Naive thymus-derived CD8-positive, alpha-beta T cell (primary cell): Measurements from ENCODE around the gene MBD2. TPM values are rescaled to one million over a fixed set of nuclear protein-coding genes. Genes with fewer than 3 reads are reported as not detected.
"Not testable (repeated sequence)": the region's sequence is repeated elsewhere in the genome, so short reads cannot be mapped to it uniquely, and the experiment has no call there.

Experiments
- ATAC-seq, 2 donors: fragments of 150-1000 bp; cut with Tn5 transposase in 1 of 2; sonication (Bioruptor Pico), chemical (Tn5 transposase) in 1 of 2; 1 replicate in 1 of 2; 2 replicates in 1 of 2; pipeline ENCODE4 v1.10.0; 2021; ENCODE audit warnings: mild to moderate bottlenecking in 2 of 2, moderate library complexity in 2 of 2
- POLR2A ChIA-PET: fragments of 350-600 bp; sonication (Branson Sonifier 250); formaldehyde crosslinking; loops from one replicate; lab custom pipeline; 2021; ENCODE audit warnings: antibody characterized with exemption; lab: Charles Lee
- DNase-seq, 10 donors: peaks; one replicate each; pipeline versions ENCODE4 v3.0.0 to v3.0.0-alpha.2; 2020 to 2022
- H3K27ac Mint-ChIP-seq, 10 donors: one replicate each; pipeline ENCODE4 v1.8.0; 2020 to 2022; ENCODE audit warnings: mild to moderate bottlenecking in 10 of 10, mixed read lengths in 10 of 10, moderate library complexity in 4 of 10, inconsistent platforms in 1 of 10
- H3K27me3 Mint-ChIP-seq, 5 donors: one replicate each; pipeline ENCODE4 v1.8.0; 2021 to 2022; ENCODE audit warnings: mixed read lengths in 5 of 5
- H3K36me3 Mint-ChIP-seq, 3 donors: one replicate each; pipeline ENCODE4 v1.8.0; 2020 to 2022; ENCODE audit warnings: mixed read lengths in 3 of 3, mild to moderate bottlenecking in 2 of 3, inconsistent platforms in 1 of 3
- H3K4me1 Mint-ChIP-seq, 4 donors: one replicate each; pipeline ENCODE4 v1.8.0; 2021 to 2022; ENCODE audit warnings: mixed read lengths in 4 of 4
- H3K4me3 Mint-ChIP-seq, 10 donors: one replicate each; pipeline ENCODE4 v1.8.0; 2020 to 2022; ENCODE audit warnings: mild to moderate bottlenecking in 10 of 10, mixed read lengths in 10 of 10, moderate library complexity in 6 of 10, inconsistent platforms in 1 of 10
- H3K9me3 Mint-ChIP-seq, 9 donors: one replicate each; pipeline ENCODE4 v1.8.0; 2020 to 2022; ENCODE audit warnings: mixed read lengths in 9 of 9, mild to moderate bottlenecking in 3 of 9, inconsistent platforms in 1 of 9, moderate library complexity in 1 of 9
- polyA plus RNA-seq, 3 donors: library from polyadenylated mRNA; unstranded; fragments of 300-500 nt; fragmentation: Illumina TruSeq; gene quantifications; one replicate each; pipeline ENCODE4 v1.2.3, GENCODE V29; 2021
- total RNA-seq, 8 experiments: library from RNA in 2 of 8; stranded (reverse) in 2 of 8; gene quantifications; one replicate each; pipeline ENCODE4 v1.2.3 and lab custom pipeline; 2021 to 2026

Gene MBD2
- total and polyA plus RNA-seq, 5 experiments from 2014 or later = 6.3 to 85.1 (median 21.1) TPM

DNA sequence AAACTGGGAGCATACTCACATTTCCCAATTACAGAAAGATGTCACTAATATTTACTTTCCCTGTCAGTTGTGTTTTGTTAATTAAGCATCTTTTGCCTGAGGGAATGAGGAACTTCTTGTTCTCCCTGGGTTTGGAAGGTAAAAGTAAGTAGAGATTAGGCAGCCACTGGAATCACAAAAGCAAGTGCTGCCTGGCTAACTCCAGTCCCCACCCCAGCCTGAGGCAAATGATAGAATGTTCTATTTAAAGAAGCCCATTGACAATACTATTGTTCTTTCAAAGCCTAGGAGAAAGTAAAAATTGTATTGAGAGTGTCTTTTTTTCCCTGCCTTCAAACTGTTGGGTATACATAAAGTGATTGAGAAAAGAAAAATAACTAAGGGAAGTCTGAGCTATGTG, 93.8 kb downstream of the MBD2 start:
- Mint-ChIP-seq H3K4me1 (no peaks in the 10 kb centered on the region), H3K27me3 (no peaks in the 10 kb centered on the region), H3K36me3 (peaks cover 0 to 2% (median 0%) of the 10 kb centered on the region in 3 donors), H3K4me3 (no peak overlapping the region), H3K27ac (no peak overlapping the region), H3K9me3 (no peaks in the 10 kb centered on the region)
- POLR2A ChIA-PET = no interaction called here
- ATAC-seq (no peak), DNase-seq (no peak)

DNA sequence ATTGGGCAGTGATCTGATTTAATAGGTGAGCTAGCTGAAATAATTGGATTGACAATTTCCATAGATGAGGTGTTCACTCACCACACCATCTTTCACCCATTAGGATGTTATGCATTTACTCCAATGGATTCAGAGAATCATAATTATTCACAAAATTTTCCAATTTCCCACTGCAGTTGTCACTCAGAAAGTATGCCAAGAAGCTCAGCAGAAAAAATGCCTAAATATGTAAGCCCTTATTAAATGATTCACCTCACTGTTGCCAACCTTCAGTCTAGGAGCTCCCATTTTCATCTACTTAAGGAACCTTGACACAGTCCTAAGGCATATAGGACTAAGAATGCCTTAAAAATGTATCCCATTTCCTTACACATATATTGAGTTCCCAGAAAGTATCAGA, 94.3 kb downstream of the MBD2 start:
- no peaks in the 10 kb centered on the region for H3K27me3 Mint-ChIP-seq
- peaks cover 0 to 2% (median 0%) of the 10 kb centered on the region in 3 donors for H3K36me3 Mint-ChIP-seq
- H3K27ac Mint-ChIP-seq = no peak overlapping the region
- no peak for ATAC-seq
- POLR2A ChIA-PET = no interaction called here
- no peaks in the 10 kb centered on the region for H3K4me1 Mint-ChIP-seq
- H3K9me3 Mint-ChIP-seq = no peaks in the 10 kb centered on the region
- no peak overlapping the region for H3K4me3 Mint-ChIP-seq
- no peak for DNase-seq

DNA sequence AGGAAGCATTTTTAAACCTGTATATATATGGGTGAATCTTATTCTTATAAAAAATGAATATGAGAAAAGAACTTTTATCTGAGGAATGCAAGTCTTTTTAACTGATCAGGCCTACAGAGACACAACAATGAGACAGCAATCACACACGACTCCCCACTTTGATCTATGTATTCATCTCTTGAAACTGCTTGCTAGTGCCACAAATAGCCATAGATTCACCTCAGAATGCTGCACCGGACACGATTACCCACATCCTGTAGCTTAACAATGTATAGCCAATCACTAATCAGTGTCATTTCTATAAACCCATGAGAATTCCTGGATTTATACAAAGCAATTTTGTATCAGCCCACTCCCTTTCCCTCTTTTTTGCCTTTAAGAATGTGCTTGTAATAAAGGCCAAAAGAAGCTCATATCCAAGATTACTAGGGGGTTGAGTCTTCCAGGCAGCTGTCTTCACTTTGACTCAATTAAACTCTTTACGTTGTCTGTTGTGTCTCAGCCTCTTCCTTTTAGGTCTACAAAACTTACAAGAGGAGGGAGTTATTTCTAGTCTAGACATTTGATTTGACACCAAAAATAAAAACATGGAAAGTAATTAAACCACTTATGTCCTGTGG, 94.9 kb downstream of the MBD2 start:
- POLR2A ChIA-PET = no interaction called here
- Mint-ChIP-seq H3K4me1 (no peaks in the 10 kb centered on the region), H3K27ac (no peak overlapping the region)

DNA sequence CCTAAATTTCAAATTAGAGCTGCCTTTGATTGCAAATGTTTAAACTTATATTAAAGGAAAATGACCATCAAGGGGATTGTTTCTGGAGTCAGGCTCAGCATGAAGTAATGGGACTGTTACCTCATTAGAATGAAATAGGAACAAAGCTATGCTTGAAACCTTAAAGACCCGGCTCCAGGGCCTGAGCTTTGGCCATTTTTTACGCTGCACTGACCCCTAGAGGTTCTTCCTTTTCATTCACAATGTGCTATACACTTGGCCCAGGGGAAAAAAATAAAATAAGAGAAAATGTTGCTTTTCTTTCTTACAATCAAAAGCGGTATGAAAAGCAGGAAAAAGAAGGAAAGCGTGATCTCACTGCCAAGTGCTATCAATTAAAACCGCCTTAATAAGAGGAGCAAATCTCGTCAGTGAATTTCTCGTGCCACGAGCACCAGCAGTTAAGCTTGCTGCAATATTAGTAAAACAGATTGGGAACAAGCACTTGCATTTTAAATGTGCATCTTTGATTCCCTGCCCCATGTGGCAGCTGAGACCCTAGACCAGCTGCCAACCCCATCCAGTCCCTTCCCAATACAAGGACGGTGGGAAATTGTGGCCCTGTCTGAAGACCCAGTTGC, 96.6 kb downstream of the MBD2 start:
- no peak for ATAC-seq
- POLR2A ChIA-PET = no interaction called here
- H3K4me1 Mint-ChIP-seq = no peaks in the 10 kb centered on the region
- no peaks in the 10 kb centered on the region for H3K9me3 Mint-ChIP-seq
- H3K4me3 Mint-ChIP-seq = no peak overlapping the region
- H3K27ac Mint-ChIP-seq = no peak overlapping the region
- no peaks in the 10 kb centered on the region for H3K27me3 Mint-ChIP-seq
- peaks cover 0 to 2% (median 0%) of the 10 kb centered on the region in 3 donors for H3K36me3 Mint-ChIP-seq
- DNase-seq = no peak

More for the DNA sequence above, 94.9 kb downstream of the MBD2 start:
- peaks cover 0 to 2% (median 0%) of the 10 kb centered on the region in 3 donors for H3K36me3 Mint-ChIP-seq
- no peak overlapping the region for H3K4me3 Mint-ChIP-seq
- H3K27me3 Mint-ChIP-seq = no peaks in the 10 kb centered on the region
- DNase-seq (no peak), ATAC-seq (no peak)
- H3K9me3 Mint-ChIP-seq = no peaks in the 10 kb centered on the region

DNA sequence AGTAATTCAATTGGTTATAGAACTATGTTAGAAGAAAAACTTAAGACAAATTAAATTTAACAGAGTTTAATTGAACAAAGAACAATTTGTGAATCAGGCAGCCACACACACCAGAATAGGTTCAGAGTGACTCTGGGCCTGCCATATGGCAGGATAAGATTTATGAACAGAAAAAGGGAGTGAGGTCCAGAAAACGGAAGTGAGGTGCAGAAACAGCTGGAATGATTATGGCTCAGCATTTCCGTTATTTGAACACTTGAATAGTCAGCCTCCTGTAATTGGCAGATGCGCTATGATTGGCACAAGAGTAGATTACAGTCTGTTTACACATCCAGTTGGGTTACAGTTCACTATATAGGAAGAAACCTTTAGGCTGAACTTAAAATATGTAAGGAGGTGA, 99.0 kb downstream of the MBD2 start:
- no peaks in the 10 kb centered on the region for H3K36me3 Mint-ChIP-seq
- ATAC-seq (no peak), DNase-seq (no peak)
- no peak overlapping the region for H3K27ac Mint-ChIP-seq
- no peaks in the 10 kb centered on the region for H3K27me3 Mint-ChIP-seq
- POLR2A ChIA-PET = no interaction called here
- H3K4me1 Mint-ChIP-seq = no peaks in the 10 kb centered on the region
- no peak overlapping the region for H3K4me3 Mint-ChIP-seq
- no peaks in the 10 kb centered on the region for H3K9me3 Mint-ChIP-seq

DNA sequence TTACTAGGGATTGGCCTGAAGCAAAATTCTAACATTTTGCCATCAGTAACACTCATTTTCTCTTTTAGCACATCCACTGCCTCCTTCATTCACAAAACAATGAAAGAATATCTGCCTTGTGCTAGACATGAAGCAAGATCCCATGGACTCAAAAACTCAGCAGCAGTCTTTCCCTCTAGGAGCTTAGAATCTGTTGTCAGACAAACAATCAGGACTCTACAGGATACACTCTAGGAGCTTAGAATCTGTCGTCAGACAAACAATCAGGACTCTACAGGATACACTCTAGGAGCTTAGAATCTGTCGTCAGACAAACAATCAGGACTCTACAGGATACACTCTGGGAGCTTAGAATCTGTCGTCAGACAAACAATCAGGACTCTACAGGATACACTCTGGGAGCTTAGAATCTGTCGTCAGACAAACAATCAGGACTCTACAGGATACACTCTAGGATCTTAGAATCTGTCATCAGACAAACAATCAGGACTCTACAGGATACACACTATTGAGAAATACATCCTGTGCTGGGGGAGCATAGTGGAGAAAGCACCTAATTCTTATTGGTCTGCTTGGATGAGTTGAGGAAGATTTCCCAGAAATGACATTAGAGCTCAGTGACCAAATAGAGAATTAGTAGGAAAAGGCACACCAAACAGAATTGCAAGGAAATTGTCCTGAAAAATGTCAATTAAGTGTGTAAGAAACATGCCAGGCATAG, 100.6 kb downstream of the MBD2 start:
- POLR2A ChIA-PET, H3K36me3 Mint-ChIP-seq, H3K27me3 Mint-ChIP-seq, H3K27ac Mint-ChIP-seq, DNase-seq, ATAC-seq, H3K4me1 Mint-ChIP-seq, H3K9me3 Mint-ChIP-seq, H3K4me3 Mint-ChIP-seq: not testable (repeated sequence)

DNA sequence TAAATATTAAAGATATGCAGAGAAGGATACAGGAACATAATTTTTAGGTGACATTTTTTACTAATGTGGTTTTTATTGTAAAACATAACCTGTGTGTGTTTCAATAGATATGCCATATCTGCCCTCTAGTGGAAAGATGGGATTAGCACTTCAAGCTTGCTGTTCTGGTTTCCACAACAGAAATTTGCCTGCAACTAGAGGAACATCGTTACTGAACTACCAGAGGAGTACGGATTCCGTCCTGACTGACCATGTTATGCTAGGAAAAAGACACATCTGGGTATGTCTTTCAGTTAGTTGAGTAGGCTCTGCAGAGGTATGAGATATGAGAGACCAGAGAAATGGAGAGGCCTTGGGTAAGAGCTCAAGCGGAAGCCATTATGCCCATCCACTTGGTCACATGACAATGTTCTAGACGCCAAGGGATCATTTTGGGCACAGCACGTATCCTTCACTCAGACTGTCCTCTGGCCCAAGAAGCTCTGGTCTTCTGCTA, 104.9 kb downstream of the MBD2 start:
- peak in 3 of 10 donors; percentile 31 to 41 (median 37) for DNase-seq
- Mint-ChIP-seq H3K4me3 (peak overlapping the region in 7 of 10 donors; percentile 11 to 78 (median 46)), H3K9me3 (no peaks in the 10 kb centered on the region), H3K27ac (no peak overlapping the region), H3K36me3 (no peaks in the 10 kb centered on the region), H3K4me1 (peaks cover 2 to 7% (median 2%) of the 10 kb centered on the region in 4 donors), H3K27me3 (peaks cover 3 to 23% (median 7%) of the 10 kb centered on the region in 5 donors)
- POLR2A ChIA-PET = no interaction called here
- ATAC-seq = peak in 1 of 2 donors; percentile 44

DNA sequence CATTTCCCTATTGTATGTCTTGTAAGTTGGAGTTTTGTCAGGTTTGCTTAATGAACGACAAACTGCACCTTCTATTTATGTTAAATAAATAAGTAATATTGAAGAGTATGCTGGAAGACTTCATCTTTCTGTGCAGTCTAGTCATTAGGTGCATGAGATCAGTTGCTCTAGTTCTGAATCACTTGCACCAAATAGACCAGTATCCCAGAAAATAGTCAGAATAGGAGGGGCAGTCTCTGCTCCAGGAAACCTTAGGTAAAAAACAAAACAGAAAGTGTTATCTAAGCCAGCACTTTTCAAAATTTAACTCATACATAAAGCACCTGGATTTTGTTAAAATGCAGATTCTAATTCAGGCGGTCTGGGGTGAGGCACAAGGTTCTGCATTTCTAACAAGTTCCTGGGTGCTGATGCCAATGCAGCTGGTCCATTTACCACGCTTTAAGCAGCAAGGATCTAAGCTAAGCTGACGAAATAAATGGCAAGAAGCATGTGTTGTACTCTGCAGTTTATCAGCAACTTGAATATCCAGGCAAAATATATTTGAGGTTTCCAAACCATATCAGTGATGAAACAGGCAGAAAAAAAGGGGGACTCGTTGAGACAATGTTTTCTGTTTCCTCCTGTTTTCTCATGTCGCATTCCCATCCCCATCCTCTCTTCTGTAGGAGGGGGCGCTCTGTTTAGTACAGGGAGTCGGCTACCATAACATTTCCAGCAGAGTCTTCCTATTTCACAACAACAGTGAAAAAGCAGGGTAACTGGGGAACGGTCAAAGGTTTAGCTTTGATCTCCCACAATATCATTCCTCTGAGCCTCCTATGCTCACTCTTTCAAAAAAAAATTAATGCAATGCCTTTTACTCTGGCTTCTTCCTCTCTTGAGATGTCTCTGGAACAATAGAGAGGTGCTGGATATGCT, 106.4 kb downstream of the MBD2 start:
- Mint-ChIP-seq H3K4me1 (peaks cover 2 to 7% (median 2%) of the 10 kb centered on the region in 4 donors), H3K9me3 (no peaks in the 10 kb centered on the region), H3K27me3 (peaks cover 5 to 37% (median 11%) of the 10 kb centered on the region in 5 donors), H3K4me3 (no peak overlapping the region), H3K36me3 (no peaks in the 10 kb centered on the region), H3K27ac (no peak overlapping the region)
- POLR2A ChIA-PET = no interaction called here
- DNase-seq (no peak), ATAC-seq (no peak)

DNA sequence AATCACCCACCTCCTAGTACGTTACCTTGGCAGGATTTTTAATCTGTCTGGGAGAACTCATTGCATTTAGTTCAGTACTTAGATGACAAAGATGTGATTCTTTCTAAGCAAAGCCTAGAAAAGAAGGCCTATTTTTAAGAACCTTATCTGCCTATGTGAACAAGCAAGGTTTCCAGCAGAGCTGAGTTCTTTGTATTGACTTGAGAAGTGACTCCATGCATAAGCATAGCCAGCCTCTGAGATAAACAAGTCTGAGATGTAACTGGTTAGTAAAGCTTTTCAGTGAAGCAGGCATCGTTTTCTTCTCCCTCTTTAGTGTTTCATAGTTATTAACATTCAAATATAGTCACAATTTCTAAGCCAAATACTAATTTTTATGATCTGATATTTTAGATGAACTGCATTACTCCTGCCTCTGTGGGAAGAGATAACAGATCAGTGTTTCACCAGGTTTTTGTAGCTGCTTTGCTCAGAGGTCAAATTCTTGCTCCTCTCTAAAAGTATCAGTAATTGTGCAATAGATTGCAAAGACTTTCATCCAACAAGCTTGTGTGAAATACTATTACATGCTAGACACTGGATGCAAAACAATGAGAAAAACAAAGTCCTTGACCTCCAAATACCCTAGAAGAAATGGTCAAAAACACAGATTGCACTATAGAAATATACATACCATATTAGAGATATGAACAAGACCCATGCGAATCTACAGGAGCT, 107.8 kb downstream of the MBD2 start:
- POLR2A ChIA-PET = no interaction called here
- H3K27ac Mint-ChIP-seq = no peak overlapping the region
- H3K36me3 Mint-ChIP-seq = no peaks in the 10 kb centered on the region
- ATAC-seq (no peak), DNase-seq (no peak)
- H3K27me3 Mint-ChIP-seq = peaks cover 8 to 46% (median 17%) of the 10 kb centered on the region in 5 donors
- H3K4me1 Mint-ChIP-seq = peaks cover 2 to 7% (median 2%) of the 10 kb centered on the region in 4 donors
- no peak overlapping the region for H3K4me3 Mint-ChIP-seq
- no peaks in the 10 kb centered on the region for H3K9me3 Mint-ChIP-seq

DNA sequence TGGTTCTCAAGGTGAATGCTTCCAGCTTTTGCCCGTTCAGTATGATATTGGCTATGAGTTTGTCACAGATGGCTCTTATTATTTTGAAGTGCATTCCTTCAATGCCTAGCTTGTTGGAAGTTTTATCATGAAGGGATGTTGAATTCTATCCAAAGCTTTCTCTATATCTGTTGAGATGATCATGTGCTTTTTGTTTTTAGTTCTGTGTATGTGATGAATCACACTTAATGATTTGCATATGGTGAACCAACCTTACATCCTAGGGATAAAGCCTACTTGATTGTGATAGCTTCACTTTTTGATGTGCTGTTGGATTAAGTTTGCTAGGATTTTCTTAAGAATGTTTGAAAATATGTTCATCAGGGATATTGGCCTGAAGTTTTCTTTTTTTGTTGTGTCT, 112.1 kb downstream of the MBD2 start:
- no peaks in the 10 kb centered on the region for H3K4me1 Mint-ChIP-seq
- POLR2A ChIA-PET = no interaction called here
- ATAC-seq (no peak), DNase-seq (no peak)
- no peak overlapping the region for H3K27ac Mint-ChIP-seq
- no peak overlapping the region for H3K4me3 Mint-ChIP-seq
- H3K27me3 Mint-ChIP-seq = peaks cover 13 to 37% (median 18%) of the 10 kb centered on the region in 5 donors
- H3K36me3 Mint-ChIP-seq = no peaks in the 10 kb centered on the region
- H3K9me3 Mint-ChIP-seq = no peaks in the 10 kb centered on the region

DNA sequence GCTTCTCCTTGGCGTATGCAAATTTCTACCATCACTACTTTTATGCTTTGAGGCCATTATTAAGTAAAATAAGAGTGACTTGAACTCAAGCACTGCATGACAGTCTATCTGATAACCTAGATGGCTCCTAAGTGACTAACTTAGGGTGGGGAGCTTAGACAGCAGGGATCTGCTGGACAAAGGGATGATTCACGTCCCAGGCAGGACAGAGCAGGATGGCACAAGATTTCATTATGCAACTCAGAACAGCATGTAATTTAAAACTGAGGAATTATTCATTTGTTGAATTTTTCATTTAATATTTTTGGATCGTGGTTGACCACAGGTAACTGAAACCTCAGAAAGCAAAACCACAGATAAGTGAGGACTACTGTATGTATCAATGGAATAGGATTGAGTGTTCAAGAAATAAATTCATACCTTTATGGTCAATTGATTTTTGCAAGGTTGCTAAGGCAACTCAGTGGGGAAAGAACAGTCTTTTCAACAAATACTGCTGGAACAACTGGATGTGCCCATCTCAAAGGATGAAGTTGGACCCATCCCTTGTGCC, 115.3 kb downstream of the MBD2 start:
- no peaks in the 10 kb centered on the region for H3K36me3 Mint-ChIP-seq
- H3K4me1 Mint-ChIP-seq = no peaks in the 10 kb centered on the region
- H3K27me3 Mint-ChIP-seq = peaks cover 3 to 19% (median 10%) of the 10 kb centered on the region in 5 donors
- no peak overlapping the region for H3K4me3 Mint-ChIP-seq
- H3K9me3 Mint-ChIP-seq = no peaks in the 10 kb centered on the region
- DNase-seq (no peak), ATAC-seq (no peak)
- no peak overlapping the region for H3K27ac Mint-ChIP-seq
- POLR2A ChIA-PET = no interaction called here

DNA sequence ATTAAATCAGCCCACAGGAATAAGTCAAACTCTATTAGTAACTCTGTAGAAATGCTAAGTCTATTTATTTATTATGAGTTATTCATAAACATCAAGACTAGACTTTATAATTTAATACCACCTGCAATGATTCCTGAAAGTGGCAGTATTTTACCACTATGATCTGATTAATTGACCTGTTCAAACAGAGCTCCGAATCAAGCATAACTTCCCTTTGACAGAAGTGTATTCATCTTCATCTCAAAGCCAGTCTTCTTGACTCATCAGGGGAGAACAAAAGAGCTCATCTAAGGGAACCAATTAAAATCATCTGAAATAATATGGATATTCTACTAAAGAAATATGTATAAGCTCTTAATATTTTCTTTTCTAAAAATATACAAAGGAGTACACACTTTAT, 122.3 kb downstream of the MBD2 start:
- H3K4me1 Mint-ChIP-seq = peaks cover 0 to 2% (median 0%) of the 10 kb centered on the region in 4 donors
- no peak for DNase-seq
- peaks cover 0 to 29% (median 10%) of the 10 kb centered on the region in 9 donors for H3K9me3 Mint-ChIP-seq
- H3K4me3 Mint-ChIP-seq = no peak overlapping the region
- POLR2A ChIA-PET = no interaction called here
- no peak for ATAC-seq
- H3K27me3 Mint-ChIP-seq = peaks cover 0 to 18% (median 5%) of the 10 kb centered on the region in 5 donors
- peaks cover 0 to 13% (median 4%) of the 10 kb centered on the region in 3 donors for H3K36me3 Mint-ChIP-seq
- no peak overlapping the region for H3K27ac Mint-ChIP-seq
